Left colon (tissue), 2 donors: ENCODE results near the gene TULP4. TPM values are rescaled to one million over a fixed set of nuclear protein-coding genes. Genes with fewer than 3 reads are reported as not detected.

Experiments used
- ATAC-seq: fragments of 200-7000 bp; cut with Tn5 transposase; one replicate; pipeline ENCODE4 v1.9.1; 2020; ENCODE audit warnings: mild to moderate bottlenecking, moderate library complexity
- DNase-seq, 2 donors: peaks; one replicate each; pipeline ENCODE4 v3.0.0-alpha.2; 2020
- intact Hi-C, 2 donors: fragments of 100-400 bp; cut with DNase I in 1 of 2; cut with micrococcal nuclease in 1 of 2; formaldehyde crosslinking; loops; one replicate each; pipeline versions ENCODE4 v1.11.2 to v1.14.0; 2022; cut with DNase I, micrococcal nuclease
- total RNA-seq, 2 donors: library from RNA; stranded (reverse); fragmentation: NEBNext Ultra II Directional; extraction: Animal tissue kit (Norgen Biotek cat#: 25700); gene quantifications; one replicate each; pipeline ENCODE4 v1.2.1, GENCODE V29; 2021
- donor health status: DM: no; HTN: no; CAD: no.
- donor health status: DM: yes; HTN: yes; CAD: no.

TULP4 gene
- total RNA-seq, 2 donors from 2014 or later = 69.2 to 77.5 TPM

GRCh38 chr6:158406736-158407135 is 94.5 kb downstream of the TULP4 start:
- ATAC-seq (no peak), DNase-seq (no peak)
- intact Hi-C loops = no loop called here

GRCh38 chr6:158408013-158408412 is 95.7 kb downstream of the TULP4 start:
- ATAC-seq = no peak
- DNase-seq = no peak
- intact Hi-C loops = no loop called here

- intact Hi-C loops = no loop called here
- DNase-seq (no peak), ATAC-seq (no peak)
Observed at GRCh38 chr6:158408552-158409130, 96.4 kb downstream of the TULP4 start.

GRCh38 chr6:158409451-158409850 is 97.2 kb downstream of the TULP4 start:
- ATAC-seq (no peak), DNase-seq (no peak)
- intact Hi-C loops = no loop called here

- ATAC-seq (no peak), DNase-seq (no peak)
- intact Hi-C loops = no loop called here
Observed at GRCh38 chr6:158410784-158411183, 98.5 kb downstream of the TULP4 start.

- no peak for DNase-seq
- ATAC-seq = no peak
- intact Hi-C loops = no loop called here
Observed at GRCh38 chr6:158411998-158412397, 99.7 kb downstream of the TULP4 start.

- intact Hi-C loops = no loop called here
- ATAC-seq (no peak), DNase-seq (no peak)
Observed at GRCh38 chr6:158413028-158413427, 100.8 kb downstream of the TULP4 start.

GRCh38 chr6:158413814-158414565 is 101.7 kb downstream of the TULP4 start:
- ATAC-seq (no peak), DNase-seq (no peak)
- intact Hi-C loops = no loop called here

- ATAC-seq = no peak
- DNase-seq = no peak
- intact Hi-C loops = no loop called here
Observed at GRCh38 chr6:158414851-158415262, 102.6 kb downstream of the TULP4 start.

GRCh38 chr6:158415666-158416065 is 103.4 kb downstream of the TULP4 start:
- ATAC-seq (no peak), DNase-seq (no peak)
- intact Hi-C loops = no loop called here

- intact Hi-C loops = no loop called here
- DNase-seq (no peak), ATAC-seq (no peak)
Observed at GRCh38 chr6:158416883-158417759, 104.9 kb downstream of the TULP4 start.

- intact Hi-C loops = no loop called here
- no peak for ATAC-seq
Observed at GRCh38 chr6:158417760-158418098, 105.5 kb downstream of the TULP4 start.

GRCh38 chr6:158418501-158418900 is 106.2 kb downstream of the TULP4 start:
- DNase-seq (no peak), ATAC-seq (no peak)
- intact Hi-C loops = no loop called here

More at GRCh38 chr6:158417760-158418098, 105.5 kb downstream of the TULP4 start:
- DNase-seq = no peak

GRCh38 chr6:158419339-158419909 is 107.2 kb downstream of the TULP4 start:
- ATAC-seq (no peak), DNase-seq (no peak)
- intact Hi-C loops = no loop called here

GRCh38 chr6:158421381-158421780 is 109.1 kb downstream of the TULP4 start:
- ATAC-seq (no peak), DNase-seq (no peak)
- intact Hi-C loops = no loop called here

GRCh38 chr6:158422629-158423238 is 110.5 kb downstream of the TULP4 start:
- no peak for DNase-seq
- intact Hi-C loops = no loop called here
- no peak for ATAC-seq

- DNase-seq (no peak), ATAC-seq (no peak)
- intact Hi-C loops = no loop called here
Observed at GRCh38 chr6:158431036-158431435, 118.8 kb downstream of the TULP4 start.

GRCh38 chr6:158431560-158431959 is 119.3 kb downstream of the TULP4 start:
- intact Hi-C loops = no loop called here
- ATAC-seq (no peak), DNase-seq (no peak)

- intact Hi-C loops = no loop called here
- DNase-seq (no peak), ATAC-seq (no peak)
Observed at GRCh38 chr6:158437571-158437970, 125.3 kb downstream of the TULP4 start.
